ENCODE data around the gene MCOLN3.

MCOLN3 gene

GRCh38 chr1:85048296-85049064 is at the start of gene MCOLN3:
MCOLN3 (minus strand) TSS chr1:85048500; CDS start chr1:85045360, 3,140 bp downstream.
- DNase-seq = peak; percentile 63

- peak; percentile 9 for DNase-seq
These were observed 45.3 kb upstream of the MCOLN3 start for GRCh38 chr1:85093644-85094043.

GRCh38 chr1:85091671-85092280 is 43.5 kb upstream of the MCOLN3 start:
- no peak for DNase-seq

- DNase-seq = no peak
These were observed 41.9 kb upstream of the MCOLN3 start for GRCh38 chr1:85090225-85090624.

- no peak for DNase-seq
These were observed 40.9 kb upstream of the MCOLN3 start for GRCh38 chr1:85089203-85089602.

GRCh38 chr1:85088408-85088784 is 40.1 kb upstream of the MCOLN3 start:
- DNase-seq = no peak

GRCh38 chr1:85087659-85088407 is 39.5 kb upstream of the MCOLN3 start:
- DNase-seq = no peak

- DNase-seq = no peak
These were observed 37.1 kb upstream of the MCOLN3 start for GRCh38 chr1:85085417-85085816.

- DNase-seq = no peak
These were observed 30.6 kb upstream of the MCOLN3 start for GRCh38 chr1:85078903-85079302.

GRCh38 chr1:85074365-85074964 is 26.2 kb upstream of the MCOLN3 start:
- DNase-seq = no peak

GRCh38 chr1:85070972-85071492 is 22.7 kb upstream of the MCOLN3 start:
- no peak for DNase-seq

- no peak for DNase-seq
These were observed 20.5 kb upstream of the MCOLN3 start for GRCh38 chr1:85068846-85069245.

- DNase-seq = no peak
These were observed 17.2 kb upstream of the MCOLN3 start for GRCh38 chr1:85065550-85065949.

GRCh38 chr1:85062425-85063026 is 14.2 kb upstream of the MCOLN3 start:
- no peak for DNase-seq

GRCh38 chr1:85061711-85062424 is 13.6 kb upstream of the MCOLN3 start:
- DNase-seq = peak; percentile 61

- DNase-seq = no peak
These were observed 11.7 kb upstream of the MCOLN3 start for GRCh38 chr1:85060038-85060437.

GRCh38 chr1:85059563-85059962 is 11.3 kb upstream of the MCOLN3 start:
- no peak for DNase-seq

GRCh38 chr1:85058786-85059185 is 10.5 kb upstream of the MCOLN3 start:
- DNase-seq = no peak

- no peak for DNase-seq
These were observed 10.0 kb upstream of the MCOLN3 start for GRCh38 chr1:85058311-85058710.

GRCh38 chr1:85054664-85055063 is 6.4 kb upstream of the MCOLN3 start:
- no peak for DNase-seq

- no peak for DNase-seq
These were observed 1.5 kb upstream of the MCOLN3 start for GRCh38 chr1:85049735-85050166.

Measured in COR-L47 (cell line).